ENCODE data around the gene CCL7.
"Not testable (repeated sequence)": the region's sequence is repeated elsewhere in the genome, so short reads cannot be mapped to it uniquely, and the experiment has no call there.

Gene CCL7

DNA sequence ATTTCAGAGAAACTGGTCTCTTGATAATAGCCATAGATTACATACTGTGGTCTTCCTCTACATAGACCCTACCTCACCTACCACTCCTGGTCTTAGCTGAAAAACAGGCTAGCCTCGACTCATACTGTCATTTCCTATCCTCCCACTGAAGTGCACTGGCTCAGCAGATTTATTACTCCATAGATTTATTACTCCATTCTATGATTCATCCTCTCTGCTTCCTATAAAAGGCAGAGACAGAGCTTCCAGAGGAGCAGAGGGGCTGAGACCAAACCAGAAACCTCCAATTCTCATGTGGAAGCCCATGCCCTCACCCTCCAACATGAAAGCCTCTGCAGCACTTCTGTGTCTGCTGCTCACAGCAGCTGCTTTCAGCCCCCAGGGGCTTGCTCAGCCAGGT, at the start of gene CCL7:
TSS of gene CCL7 (plus strand) at position 253 of the 400 bp plus-strand sequence. CDS start at position 323, 70 bp downstream.
- DNase-seq, result no peak

DNA sequence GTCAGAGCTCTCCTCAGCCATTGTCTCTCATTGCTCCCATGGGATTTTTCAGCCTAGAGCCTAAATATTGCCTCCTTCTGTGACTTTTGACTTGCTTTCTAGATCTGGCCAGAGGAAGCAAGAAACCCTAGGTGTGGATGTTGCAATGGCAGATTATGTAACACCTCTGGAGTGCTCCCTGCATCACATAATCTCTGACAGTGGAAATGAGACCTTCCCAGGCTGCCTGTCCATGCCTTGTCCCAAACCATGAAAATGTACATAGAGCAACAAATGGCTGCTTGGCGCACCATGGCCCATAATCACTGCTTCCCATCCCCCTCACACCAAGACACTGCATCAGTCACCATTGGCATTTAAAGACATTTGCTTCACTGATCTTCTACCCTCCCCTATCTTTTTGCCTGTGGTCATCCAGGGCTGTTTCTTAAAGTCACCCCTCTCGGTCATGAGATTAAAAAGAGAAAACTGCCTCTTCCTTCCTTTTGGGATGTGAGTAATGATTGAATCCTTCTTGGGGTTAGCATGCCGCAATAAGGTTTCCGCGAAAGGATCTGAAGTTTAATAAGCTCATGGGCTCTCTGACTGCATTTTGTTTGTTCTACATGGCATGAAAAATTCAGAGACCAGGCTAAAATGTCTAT, 49.1 kb upstream of the CCL7 start:
- DNase-seq, result no peak

- DNase-seq, result no peak
These were observed 48.6 kb upstream of the CCL7 start for GRCh38 chr17:34221411-34221810.

DNA sequence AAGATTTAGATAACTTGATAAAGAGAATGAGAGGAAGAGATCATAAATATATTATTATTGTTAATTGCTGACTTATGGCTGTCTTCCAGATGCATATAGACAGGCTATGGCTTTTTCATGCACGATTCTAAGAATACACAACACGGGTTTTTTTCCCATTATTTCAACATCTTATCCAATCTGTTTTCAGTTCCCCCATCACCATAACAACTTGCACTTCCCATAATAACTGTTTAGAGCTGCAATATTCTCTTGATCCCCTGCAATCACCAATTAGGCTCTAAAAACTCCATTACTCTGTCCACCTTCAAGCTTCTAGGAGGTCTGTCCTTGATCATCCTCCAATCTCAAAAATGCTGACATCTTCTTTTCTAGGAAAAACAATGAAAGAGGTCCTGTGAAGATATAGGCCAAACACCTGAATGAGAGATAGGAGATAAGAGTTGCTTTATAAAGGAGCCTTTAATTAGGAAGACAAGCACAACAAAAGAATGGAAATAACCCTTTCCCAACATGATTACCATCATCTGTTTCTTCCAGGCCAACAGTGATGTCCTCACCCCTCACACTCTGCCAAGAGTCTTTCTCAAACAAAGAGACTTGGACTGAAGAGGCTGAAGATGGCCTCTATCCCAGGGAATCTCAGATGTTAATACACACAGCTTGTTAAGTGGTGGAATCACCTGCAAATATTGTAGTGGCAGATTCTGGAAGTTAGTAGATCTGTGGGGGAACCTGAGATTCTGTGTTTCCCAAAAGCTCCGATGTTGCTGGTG, 47.1 kb upstream of the CCL7 start:
- no peak for DNase-seq

DNA sequence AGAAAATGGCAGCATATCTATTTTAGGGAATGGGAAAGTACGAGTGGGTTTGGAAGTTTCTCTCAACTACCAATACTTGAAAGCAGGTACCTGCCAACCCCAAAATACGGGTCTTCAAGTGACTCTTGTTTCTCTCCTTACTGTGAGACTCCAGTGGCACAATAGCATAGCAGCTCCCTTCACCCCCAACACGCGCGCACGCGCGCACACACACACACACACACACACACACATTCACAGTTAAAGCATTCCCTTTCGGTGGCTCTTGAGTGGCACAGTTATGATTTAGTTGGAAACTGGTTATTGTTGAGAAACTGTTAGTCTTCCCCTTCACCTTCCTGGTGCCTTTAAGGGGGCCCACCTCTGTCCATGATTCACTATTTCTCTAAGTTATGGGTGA, 45.0 kb upstream of the CCL7 start:
- DNase-seq, result no peak

DNA sequence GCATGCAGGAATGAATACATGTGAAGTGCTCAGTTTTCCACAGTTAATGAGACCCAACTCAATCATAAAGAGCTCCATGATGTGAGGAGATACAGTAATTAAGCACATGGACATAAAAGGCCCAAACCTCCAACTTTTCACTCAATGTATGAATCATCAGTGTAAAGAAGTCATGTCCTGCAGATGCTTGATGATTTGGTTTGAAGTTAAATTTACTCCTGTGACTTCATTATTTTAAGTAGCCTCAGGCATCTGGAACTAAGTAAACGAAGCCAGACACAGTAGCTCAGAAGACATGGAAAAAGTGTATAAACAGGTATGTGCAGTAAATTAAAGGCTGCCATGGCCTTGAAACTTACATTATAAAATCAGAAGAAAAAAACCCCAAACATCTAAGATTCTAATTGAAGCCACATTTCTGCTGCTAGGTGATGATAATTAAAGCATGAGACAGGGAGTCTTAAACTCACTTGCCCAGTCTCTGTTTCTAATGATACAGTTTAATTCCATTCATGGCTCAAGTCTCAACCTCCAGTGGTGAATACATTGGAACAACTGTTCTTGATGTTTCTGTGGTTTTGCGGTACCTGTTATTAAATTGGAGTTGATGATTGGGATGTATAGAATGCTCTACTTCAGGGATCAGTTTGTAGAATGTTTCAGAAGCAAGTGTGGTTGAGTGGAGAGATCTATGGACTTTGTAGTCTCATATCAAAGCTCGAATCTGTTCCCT, 43.8 kb upstream of the CCL7 start:
- no peak for DNase-seq

- no peak for DNase-seq
These were observed 43.3 kb upstream of the CCL7 start for GRCh38 chr17:34226744-34227034.

DNA sequence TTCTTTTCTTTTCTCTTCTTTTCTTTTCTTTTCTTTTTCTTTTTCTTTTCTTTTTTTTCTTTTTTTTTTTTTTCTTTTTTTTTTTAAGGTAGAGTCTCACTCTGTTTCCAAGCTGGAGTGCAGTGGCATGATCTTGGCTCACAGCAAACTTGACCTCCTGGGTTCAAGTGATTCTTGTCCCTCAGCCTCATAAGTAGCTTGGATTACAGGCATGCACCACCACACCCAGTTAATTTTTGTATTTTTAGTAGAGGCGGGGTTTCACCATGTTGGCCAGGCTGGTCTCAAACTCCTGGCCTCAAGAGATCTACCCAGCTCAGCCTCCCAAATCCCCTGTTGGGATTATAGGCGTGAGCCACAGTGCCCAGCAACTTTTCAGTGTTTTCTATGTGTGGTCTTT, 42.7 kb upstream of the CCL7 start:
- not testable (repeated sequence) for DNase-seq

DNA sequence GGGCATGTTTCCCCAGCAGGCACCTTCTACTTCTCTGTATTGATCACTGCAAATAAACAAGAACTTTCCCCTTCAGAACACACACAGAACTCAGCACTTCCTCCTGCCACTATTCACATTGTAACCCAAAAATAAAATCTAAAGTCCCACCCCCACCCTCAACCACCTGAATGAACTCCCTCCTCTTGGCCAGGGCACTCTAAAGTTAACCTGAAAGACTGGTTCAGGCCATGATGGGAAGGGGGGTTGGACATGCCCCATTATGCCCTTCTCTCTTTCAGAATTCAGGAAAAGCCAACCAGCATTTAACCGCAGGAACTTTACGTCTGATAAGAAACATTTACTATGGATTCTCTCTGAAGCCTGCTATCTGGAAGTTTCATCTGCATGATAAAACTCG, 42.3 kb upstream of the CCL7 start:
- DNase-seq, result no peak

GRCh38 chr17:34228781-34229180, 41.2 kb upstream of the CCL7 start:
- DNase-seq, result no peak

DNA sequence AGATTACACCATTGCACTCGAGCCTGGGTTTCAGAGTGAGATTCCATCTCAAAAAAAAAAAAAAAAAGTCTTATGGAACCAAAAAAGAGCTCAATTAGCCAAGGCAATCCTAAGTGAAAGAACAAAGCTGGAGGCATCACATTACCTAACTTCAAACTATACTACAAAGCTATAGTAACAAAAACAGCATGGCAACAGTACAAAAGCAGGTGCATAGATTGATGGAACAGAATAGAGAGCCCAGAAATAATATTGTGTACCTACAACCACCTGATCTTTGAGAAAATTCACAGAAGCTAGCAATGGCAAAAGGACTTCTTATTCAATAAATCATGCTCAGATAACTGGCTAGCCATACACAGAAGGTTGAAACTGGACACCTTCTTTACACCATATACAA, 39.7 kb upstream of the CCL7 start:
- DNase-seq, result no peak

- DNase-seq, result no peak
These were observed 35.4 kb upstream of the CCL7 start for GRCh38 chr17:34234616-34235015.

DNA sequence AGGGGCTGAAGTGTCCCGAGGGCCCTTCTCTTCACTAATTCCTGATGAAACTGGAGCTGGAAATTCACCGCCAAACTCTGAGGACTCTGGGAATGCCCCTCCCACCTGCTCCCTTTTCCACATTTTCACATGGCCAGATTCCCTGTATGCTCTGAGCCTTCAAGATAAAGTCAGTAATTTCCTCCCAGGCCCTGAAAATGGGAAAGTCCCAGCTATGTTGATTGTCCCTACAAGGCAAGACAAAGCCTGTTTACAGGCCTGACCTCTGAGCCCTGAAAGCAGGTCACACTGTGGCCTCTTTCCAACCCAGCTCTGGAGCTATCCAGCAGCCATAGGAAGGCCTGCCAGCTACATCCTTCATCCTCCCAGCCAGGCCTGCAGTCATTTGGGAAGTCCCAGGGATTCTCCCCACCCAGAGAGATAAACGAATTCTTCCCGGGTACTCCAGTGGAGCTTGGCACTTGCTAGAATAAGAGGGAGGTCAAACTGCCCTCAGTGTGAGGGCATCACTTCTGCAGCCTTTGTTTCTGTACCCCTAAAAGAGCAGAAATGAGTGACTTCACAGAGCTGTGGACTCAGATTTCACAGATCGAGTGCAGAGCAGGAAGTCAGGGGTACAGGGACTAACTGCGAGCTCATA, 34.5 kb upstream of the CCL7 start:
- DNase-seq, result no peak

DNA sequence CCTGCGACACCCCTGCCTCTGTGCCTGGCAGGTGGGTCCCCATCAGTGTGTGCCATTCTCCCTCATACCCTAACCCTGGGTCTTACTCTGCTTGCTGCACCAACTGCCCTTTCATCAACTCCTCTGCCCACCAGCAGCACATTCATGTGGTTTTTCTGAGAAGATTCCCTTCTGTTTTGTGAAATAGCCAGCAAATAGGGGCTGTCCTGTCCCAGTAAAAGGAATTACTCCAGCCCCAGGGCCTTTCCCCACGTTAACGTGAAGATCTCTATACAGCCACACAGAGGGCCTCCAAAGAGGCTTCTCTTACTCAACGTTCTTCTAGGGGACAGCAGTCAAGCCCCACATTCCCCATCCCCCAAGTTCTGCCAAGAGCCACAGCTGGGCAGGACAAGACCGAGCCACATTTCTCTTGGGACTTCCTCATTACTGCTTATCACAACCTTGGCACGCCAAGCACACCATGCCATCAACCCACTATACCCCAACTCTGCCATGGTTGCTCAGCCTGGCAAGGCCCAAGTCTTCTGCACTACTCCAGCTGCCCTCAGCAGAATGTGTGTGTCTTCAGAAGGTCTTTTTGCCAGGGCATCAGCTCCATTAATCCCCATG, 33.6 kb upstream of the CCL7 start:
- DNase-seq, result no peak

DNA sequence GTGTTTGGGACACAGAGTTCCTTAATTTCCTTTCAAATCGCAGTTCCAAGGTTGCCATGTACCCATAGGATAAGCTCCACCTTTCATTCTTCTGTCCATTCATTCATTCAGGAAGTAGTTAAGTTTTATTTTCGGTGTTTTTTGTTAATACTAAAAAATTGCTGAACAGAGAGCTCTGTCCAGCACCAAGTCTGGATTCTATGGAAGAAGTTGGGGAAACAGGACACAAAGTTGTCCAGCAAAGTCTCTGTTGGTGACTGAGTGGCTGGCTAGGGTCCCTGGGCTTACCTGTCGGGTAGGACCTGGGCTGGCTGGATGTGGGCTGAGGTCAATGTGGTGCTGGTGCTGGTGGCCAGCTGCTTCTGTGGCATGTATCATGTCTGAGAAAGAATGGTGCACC, 32.6 kb upstream of the CCL7 start:
- no peak for DNase-seq

DNA sequence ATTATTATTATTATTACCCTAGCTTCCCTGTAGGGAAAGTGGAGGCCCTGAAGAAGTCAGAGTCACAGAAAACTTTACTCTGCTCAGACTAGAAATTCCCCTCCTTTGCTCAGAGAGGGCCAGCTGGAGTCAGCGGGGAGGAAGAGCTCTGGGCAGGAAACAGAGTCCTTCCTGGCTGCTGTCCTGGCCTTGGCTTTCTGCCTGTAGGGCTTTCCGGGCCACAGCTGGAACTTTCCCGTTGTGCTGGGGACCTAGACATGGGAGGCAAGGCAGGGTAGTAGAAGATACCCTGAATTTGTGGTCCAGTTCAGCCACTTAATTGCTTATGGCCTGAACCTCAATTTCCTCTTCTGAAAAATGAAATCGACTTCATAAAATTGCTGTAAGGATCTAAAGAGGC, 29.0 kb upstream of the CCL7 start:
- DNase-seq, result no peak

- no peak for DNase-seq
These were observed 27.2 kb upstream of the CCL7 start for GRCh38 chr17:34242587-34243363.

DNA sequence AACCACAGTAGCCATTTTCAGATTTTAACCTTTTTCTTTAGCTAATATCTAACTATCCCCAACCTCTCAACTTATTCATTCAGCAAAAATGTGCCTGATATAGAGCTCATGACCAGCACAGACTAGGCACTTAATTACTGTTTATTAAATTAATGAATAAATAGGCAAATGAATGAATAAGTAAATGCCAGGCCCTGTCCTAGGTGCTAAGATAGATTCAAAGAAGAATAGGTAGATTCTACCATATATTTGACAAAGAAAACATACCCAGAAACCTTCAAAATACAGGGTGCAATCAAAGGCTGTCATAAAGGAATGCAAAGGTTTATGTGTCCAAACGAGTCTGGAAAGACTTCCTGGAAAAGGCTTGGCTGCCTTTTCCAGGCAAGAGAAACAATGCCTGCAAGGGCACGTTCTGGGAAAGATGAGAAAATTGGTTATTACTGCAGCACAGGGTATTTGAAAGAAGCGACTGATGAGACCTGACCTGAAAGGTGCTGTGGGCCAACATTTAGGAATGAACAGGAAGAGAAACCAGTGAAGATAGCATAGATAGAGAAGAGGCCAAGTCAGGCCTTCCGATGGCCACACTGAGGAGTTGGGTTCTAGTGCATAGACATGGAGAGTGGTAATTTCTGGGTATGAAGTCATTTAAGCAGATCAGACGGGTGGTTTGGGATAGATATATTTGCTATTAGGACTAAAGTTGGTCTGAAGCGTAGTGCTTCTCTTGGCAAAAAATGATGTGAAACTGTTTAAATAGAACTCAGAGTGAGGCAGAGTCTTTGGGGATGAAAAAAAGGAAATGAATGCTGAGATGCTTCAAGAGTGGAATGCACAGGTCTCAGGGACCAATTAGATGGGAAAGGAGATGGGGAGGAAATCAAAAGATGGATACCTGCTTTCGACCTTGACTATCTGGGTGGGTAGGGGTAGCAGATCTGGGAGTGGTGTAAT, 26.4 kb upstream of the CCL7 start:
- no peak for DNase-seq

DNA sequence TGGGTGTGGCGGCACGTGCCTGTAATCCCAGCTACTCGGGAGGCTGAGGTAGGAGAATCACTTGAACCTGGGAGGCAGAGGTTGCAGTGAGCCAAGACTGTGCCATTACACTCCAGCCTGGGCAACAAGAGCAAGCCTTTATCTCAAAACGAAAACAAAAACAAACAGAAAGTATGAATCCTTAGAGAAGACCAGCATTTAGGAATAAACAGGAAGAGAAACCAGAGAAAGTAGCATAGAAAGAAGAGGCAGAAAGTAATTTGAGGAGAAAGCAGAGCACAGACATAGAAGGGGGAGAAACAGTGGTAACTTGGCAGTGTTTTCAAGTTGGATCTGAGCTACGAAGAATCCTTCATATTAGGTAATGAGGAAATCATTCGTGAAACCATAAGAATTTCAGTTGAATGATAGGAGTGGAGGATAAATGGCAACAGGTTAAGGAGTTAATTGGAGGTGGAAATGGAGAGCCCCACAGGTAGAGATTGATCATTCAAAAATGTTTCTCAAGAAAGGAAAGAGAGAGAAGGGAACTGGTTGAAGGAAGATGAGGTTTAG, 24.6 kb upstream of the CCL7 start:
- no peak for DNase-seq

GRCh38 chr17:34246446-34246845, 23.6 kb upstream of the CCL7 start:
- no peak for DNase-seq

DNA sequence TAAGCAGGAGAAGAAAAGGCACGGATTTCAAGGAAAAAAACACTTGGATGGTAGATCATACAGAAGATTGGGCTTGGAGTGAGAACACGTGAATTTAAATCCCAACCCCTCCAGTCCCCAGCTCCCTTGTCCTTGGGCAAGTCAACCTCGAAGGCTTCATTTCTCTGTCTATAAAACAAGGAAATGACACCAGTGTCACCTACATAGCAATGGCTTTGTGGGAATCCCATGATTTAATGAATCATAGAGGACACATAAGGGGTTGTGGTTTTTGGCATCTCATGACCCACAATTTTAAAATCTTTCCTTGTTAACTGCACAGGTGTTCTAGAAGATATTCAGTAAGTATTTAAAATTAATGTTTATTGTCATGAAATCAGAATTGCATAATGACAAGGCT, 23.1 kb upstream of the CCL7 start:
- no peak for DNase-seq

Data from CD4-positive, alpha-beta T cell treated with Interleukin-17A for 4 hours (primary cell).